ENCODE results near the gene LILRB3. TPM values are rescaled to one million over a fixed set of nuclear protein-coding genes. Genes with fewer than 3 reads are reported as not detected.
"Not testable (repeated sequence)": the region's sequence is repeated elsewhere in the genome, so short reads cannot be mapped to it uniquely, and the experiment has no call there.

LILRB3 gene
- total RNA-seq, 1 donor from 2014 or later = not detected

DNA sequence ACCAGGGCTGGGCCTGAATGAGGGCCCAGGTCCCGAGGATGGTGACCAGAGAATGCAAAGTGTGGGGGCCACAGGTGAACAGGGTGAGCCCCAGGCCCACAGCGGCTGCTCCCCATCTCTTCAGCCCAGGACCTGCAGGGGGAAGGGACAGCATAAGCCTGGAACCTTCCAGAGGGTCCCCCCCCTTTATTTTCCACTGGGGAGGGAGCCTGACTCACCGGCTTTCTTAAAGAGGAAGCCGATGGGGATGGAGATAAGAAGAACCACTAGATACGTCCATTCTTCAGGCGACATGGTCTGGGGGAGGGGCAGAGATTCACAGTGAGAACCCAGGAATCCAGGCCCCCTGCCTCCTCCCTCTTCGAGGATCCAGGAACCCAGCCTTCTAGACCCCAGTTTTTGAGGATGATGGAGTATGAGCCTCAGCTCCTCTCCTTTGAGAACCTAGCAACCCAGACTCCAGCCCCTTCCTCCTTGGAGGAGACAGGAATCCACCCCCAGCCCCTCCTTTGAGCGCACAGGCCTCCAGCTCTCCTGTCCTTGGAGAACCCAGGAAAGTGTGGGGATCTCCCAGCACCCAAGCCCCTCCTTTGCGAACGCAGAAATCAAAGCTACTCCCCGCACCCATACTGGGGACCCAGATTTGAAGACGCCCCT lies 34.5 kb downstream of the LILRB3 start:
- no peaks in the 10 kb centered on the region for H3K9me3 Mint-ChIP-seq (ENCODE audit: unreplicated experiment)
- H3K27ac Mint-ChIP-seq (ENCODE audit: unreplicated experiment) = peak overlapping the region; percentile 92
- peaks cover 34% of the 10 kb centered on the region for H3K36me3 Mint-ChIP-seq (ENCODE audit: low read depth, unreplicated experiment)
- TF ChIP-seq, protein P1, sequence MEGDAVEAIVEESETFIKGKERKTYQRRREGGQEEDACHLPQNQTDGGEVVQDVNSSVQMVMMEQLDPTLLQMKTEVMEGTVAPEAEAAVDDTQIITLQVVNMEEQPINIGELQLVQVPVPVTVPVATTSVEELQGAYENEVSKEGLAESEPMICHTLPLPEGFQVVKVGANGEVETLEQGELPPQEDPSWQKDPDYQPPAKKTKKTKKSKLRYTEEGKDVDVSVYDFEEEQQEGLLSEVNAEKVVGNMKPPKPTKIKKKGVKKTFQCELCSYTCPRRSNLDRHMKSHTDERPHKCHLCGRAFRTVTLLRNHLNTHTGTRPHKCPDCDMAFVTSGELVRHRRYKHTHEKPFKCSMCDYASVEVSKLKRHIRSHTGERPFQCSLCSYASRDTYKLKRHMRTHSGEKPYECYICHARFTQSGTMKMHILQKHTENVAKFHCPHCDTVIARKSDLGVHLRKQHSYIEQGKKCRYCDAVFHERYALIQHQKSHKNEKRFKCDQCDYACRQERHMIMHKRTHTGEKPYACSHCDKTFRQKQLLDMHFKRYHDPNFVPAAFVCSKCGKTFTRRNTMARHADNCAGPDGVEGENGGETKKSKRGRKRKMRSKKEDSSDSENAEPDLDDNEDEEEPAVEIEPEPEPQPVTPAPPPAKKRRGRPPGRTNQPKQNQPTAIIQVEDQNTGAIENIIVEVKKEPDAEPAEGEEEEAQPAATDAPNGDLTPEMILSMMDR (IDR thresholded peaks at IDR 0.05; ENCODE audit: unreplicated experiment) = no peak
- H3K4me1 Mint-ChIP-seq (ENCODE audit: unreplicated experiment) = peaks cover 38% of the 10 kb centered on the region
- peaks cover 25% of the 10 kb centered on the region for H3K27me3 Mint-ChIP-seq (ENCODE audit: unreplicated experiment)
- DNase-seq (ENCODE audit: low spot score) = no peak
- H3K4me3 Mint-ChIP-seq (ENCODE audit: unreplicated experiment) = peak overlapping the region; percentile 97

DNA sequence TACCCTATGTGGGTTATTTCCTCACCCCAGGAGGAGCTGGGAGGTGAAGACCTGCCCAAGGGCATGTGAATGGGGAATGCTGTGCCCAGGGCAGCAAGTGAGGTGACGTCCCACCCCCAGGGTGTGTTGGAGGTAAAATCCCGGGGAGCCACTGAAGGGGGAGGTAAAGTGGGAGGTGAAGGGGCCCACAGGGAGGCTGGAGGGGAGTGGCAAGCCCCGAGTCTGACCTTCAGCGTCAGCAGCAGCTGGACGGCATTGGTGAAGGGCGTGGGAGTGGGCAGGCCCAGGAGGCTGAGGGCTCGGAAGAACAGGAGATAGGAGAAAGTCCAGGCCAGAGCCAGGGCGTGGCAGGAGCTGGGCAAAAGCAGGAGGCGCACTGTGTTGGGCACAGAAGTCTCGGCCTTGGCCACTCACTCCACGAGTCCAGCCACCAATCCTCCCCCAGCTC lies 35.8 kb downstream of the LILRB3 start:
- H3K27me3 Mint-ChIP-seq (ENCODE audit: unreplicated experiment) = peaks cover 16% of the 10 kb centered on the region
- peaks cover 31% of the 10 kb centered on the region for H3K36me3 Mint-ChIP-seq (ENCODE audit: low read depth, unreplicated experiment)
- H3K27ac Mint-ChIP-seq (ENCODE audit: unreplicated experiment) = peak overlapping the region; percentile 13
- H3K4me3 Mint-ChIP-seq (ENCODE audit: unreplicated experiment) = peak overlapping the region; percentile 97
- no peak for DNase-seq (ENCODE audit: low spot score)
- peaks cover 31% of the 10 kb centered on the region for H3K4me1 Mint-ChIP-seq (ENCODE audit: unreplicated experiment)
- no peaks in the 10 kb centered on the region for H3K9me3 Mint-ChIP-seq (ENCODE audit: unreplicated experiment)
- TF ChIP-seq, protein P1 (IDR thresholded peaks at IDR 0.05; ENCODE audit: unreplicated experiment) = no peak

DNA sequence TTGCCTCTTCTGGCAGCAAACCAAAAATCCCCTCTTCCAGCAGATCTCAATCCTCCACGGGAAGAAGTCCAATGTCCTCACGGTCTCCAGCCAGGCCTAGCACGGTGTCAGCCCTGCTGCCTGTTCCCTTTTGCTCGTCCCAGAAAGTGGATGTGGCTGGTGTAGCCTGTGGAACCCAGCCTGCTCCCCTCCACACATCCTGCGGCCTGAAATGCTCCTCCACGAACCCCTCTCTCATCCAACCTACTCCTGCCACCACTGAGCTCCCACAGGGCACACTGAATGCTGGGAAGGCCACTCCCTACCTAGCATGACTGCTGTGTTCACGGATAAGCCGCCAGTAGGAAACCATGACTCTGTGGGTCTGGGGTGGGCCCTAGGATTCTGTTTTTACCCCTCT lies 36.5 kb downstream of the LILRB3 start:
- Mint-ChIP-seq H3K36me3 (ENCODE audit: low read depth, unreplicated experiment) (peaks cover 32% of the 10 kb centered on the region), H3K4me3 (ENCODE audit: unreplicated experiment) (peak overlapping the region; percentile 59), H3K27ac (ENCODE audit: unreplicated experiment) (peak overlapping the region; percentile 24), H3K4me1 (ENCODE audit: unreplicated experiment) (peaks cover 26% of the 10 kb centered on the region), H3K27me3 (ENCODE audit: unreplicated experiment) (peaks cover 16% of the 10 kb centered on the region), H3K9me3 (ENCODE audit: unreplicated experiment) (no peaks in the 10 kb centered on the region)
- no peak for DNase-seq (ENCODE audit: low spot score)
- TF ChIP-seq, protein P1 (IDR thresholded peaks at IDR 0.05; ENCODE audit: unreplicated experiment) = no peak

DNA sequence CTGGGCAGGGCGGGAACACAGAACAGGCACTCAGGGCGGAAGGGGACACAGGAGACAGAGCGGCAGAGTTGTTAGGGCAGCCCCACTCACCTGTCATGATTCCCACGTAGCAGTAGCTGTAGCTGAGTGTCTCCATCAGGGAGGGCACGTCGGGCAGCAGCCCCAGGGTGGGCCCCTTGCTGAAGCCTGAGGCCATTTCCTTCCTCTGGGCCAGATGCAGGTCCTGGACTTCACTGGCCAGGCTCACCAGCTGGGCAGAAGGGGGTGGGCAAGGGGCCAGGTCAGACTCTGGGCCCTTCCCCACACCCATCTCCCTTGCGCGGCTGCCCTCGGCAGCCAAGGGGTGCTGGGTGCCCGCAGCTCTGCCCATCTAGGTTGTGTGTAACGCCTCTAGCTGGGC lies 39.4 kb downstream of the LILRB3 start:
- H3K4me1 Mint-ChIP-seq (ENCODE audit: unreplicated experiment) = peaks cover 25% of the 10 kb centered on the region
- TF ChIP-seq, protein P1 (IDR thresholded peaks at IDR 0.05; ENCODE audit: unreplicated experiment) = no peak
- H3K27me3 Mint-ChIP-seq (ENCODE audit: unreplicated experiment) = peaks cover 19% of the 10 kb centered on the region
- peaks cover 30% of the 10 kb centered on the region for H3K36me3 Mint-ChIP-seq (ENCODE audit: low read depth, unreplicated experiment)
- DNase-seq (ENCODE audit: low spot score) = no peak
- H3K27ac Mint-ChIP-seq (ENCODE audit: unreplicated experiment) = peak overlapping the region; percentile 52
- H3K9me3 Mint-ChIP-seq (ENCODE audit: unreplicated experiment) = no peaks in the 10 kb centered on the region
- H3K4me3 Mint-ChIP-seq (ENCODE audit: unreplicated experiment) = no peak overlapping the region

GRCh38 chr19:54181894-54182293 lies 40.9 kb downstream of the LILRB3 start:
- H3K27me3 Mint-ChIP-seq (ENCODE audit: unreplicated experiment) = peaks cover 20% of the 10 kb centered on the region
- H3K36me3 Mint-ChIP-seq (ENCODE audit: low read depth, unreplicated experiment) = peaks cover 35% of the 10 kb centered on the region
- not testable (repeated sequence) for H3K27ac Mint-ChIP-seq (ENCODE audit: unreplicated experiment); H3K4me3 Mint-ChIP-seq (ENCODE audit: unreplicated experiment); DNase-seq (ENCODE audit: low spot score); H3K9me3 Mint-ChIP-seq (ENCODE audit: unreplicated experiment)
- peaks cover 14% of the 10 kb centered on the region for H3K4me1 Mint-ChIP-seq (ENCODE audit: unreplicated experiment)
